Omental fat pad (tissue), 4 donors: ENCODE results near the gene NUDT1. TPM values are rescaled to one million over a fixed set of nuclear protein-coding genes. Genes with fewer than 3 reads are reported as not detected.

Experiments
- ATAC-seq: fragments of 150-250 bp; one replicate; pipeline ENCODE4 v1.9.1; 2016; ENCODE audit warnings: mild to moderate bottlenecking, moderate library complexity; ENCODE audit not compliant: low FRiP score
- DNase-seq: peaks from one replicate; pipeline ENCODE4 v3.0.0-alpha.2; 2019; ENCODE audit warnings: low spot score
- total RNA-seq, 4 donors: library from RNA; depleted of rRNA; stranded (reverse); fragments of >200 nt; gene quantifications; one replicate each; pipeline ENCODE4 v1.1.0, GENCODE V29; 2016
- TF ChIP-seq, protein P1 (sequence below), 3 donors: fragments of 450-650 bp; IDR thresholded peaks; one replicate each; pipeline ENCODE4 v1.5.1; 2016 to 2017; ENCODE audit warnings: antibody characterized with exemption in 3 of 3, mild to moderate bottlenecking in 3 of 3, moderate library complexity in 2 of 3

Gene NUDT1
- total RNA-seq, 4 donors from 2014 or later = 15.3 to 24.0 (median 16.8) TPM

GRCh38 chr7:2269991-2270460, 28.0 kb downstream of the NUDT1 start:
- ATAC-seq = no peak
- TF ChIP-seq, protein P1, sequence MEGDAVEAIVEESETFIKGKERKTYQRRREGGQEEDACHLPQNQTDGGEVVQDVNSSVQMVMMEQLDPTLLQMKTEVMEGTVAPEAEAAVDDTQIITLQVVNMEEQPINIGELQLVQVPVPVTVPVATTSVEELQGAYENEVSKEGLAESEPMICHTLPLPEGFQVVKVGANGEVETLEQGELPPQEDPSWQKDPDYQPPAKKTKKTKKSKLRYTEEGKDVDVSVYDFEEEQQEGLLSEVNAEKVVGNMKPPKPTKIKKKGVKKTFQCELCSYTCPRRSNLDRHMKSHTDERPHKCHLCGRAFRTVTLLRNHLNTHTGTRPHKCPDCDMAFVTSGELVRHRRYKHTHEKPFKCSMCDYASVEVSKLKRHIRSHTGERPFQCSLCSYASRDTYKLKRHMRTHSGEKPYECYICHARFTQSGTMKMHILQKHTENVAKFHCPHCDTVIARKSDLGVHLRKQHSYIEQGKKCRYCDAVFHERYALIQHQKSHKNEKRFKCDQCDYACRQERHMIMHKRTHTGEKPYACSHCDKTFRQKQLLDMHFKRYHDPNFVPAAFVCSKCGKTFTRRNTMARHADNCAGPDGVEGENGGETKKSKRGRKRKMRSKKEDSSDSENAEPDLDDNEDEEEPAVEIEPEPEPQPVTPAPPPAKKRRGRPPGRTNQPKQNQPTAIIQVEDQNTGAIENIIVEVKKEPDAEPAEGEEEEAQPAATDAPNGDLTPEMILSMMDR (IDR thresholded peaks at IDR 0.05) = no peak
- no peak for DNase-seq

DNA sequence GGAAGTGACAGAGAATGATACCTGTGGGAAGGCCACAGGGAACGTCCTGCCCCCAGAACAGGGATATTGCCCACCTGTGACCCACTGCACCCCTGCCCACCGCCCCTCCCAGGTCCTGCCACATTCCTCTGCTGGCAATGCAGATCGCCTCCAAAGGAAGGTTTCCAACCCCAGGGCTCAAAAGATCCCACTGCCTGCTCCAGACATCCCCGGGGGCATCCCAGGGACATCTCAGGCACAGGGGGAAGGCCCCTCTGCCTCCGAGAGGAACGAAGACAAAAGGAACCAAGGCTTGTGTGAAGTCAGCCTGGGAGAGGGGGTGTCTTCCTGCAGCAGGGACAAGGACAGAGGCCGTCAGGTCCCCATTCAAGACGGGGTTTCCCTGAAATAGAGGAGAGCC, 28.5 kb downstream of the NUDT1 start:
- ATAC-seq (no peak), DNase-seq (no peak)
- TF ChIP-seq, protein P1 (IDR thresholded peaks at IDR 0.05) = no peak

DNA sequence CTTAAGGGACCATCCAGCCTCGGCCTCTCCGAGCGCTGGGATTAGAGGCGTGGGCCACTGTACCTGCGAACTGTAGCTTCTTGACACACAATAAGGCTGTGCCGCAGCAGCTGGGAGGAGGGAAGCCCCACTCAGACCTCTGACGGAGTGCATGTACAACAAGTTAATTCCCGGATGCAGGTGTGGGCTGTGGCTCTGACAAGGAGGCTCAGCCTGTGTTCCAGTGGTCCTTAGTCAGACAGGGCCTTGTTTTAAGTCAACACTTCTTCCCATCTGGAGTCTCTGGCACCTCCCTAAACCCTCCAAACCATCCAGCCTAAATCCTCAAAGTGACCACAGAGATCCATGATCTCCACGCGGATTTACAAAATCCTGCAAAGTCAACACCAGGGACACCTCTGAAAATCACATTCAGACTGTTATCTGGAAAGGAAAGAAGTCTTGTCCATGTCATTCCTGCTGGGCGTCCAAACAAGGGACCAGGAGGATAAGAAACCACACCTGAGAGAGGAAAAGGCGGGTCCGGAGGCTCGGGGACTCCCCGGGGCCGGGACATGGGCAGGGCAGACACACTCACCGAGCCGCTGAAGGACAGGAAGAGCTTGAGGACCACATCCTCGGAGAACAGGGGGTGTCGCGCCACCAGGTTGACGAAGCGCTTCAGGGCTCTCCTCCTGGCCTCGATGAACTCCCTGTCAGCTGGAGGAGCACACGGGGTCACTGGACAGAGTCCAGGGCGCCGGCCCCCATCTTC, 29.4 kb downstream of the NUDT1 start:
- DNase-seq (no peak), ATAC-seq (no peak)
- TF ChIP-seq, protein P1 (IDR thresholded peaks at IDR 0.05) = no peak

DNA sequence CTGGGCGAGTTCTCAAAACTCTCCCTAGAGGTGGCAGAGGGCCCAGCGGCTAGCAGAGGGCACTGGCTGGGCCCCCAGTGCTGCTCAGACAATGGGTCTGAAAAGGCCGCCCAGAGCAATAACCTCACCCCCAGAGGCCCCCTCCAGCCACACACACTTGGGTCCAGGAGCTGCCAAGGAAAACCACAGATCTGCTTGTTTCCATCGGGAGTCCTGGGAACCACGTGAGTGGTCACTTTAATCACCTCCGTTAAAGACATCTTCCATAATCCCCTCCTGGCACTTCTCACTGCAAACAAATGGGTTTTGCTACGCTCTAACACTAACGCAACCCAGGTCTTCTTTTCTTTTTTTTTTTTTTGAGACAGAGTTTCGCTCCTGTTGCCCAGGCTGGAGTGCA, 30.0 kb downstream of the NUDT1 start:
- TF ChIP-seq, protein P1 (IDR thresholded peaks at IDR 0.05) = no peak
- ATAC-seq (no peak), DNase-seq (no peak)

DNA sequence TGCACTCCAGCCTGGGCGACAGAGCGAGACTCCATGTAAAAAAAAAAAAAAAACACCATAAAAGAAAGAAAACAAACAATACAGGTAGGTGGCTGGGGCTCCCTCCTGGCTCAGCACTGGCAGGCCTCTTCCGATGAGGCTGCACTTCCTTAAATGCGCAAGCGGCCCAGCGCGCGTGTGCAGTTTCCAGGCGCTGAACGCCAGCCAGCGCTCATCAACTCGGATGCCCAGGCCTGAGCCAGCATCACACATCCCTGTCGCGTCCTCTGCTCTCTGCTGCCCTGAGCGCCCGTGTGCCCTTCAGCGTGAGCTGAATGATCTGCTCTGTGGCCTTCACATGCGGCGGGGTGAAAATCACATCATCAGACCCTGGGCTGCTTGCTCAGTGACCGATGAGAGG, 31.8 kb downstream of the NUDT1 start:
- ATAC-seq = no peak
- TF ChIP-seq, protein P1 (IDR thresholded peaks at IDR 0.05) = no peak
- no peak for DNase-seq

GRCh38 chr7:2274666-2275065, 32.6 kb downstream of the NUDT1 start:
- DNase-seq = no peak
- TF ChIP-seq, protein P1 (IDR thresholded peaks at IDR 0.05) = no peak
- no peak for ATAC-seq

DNA sequence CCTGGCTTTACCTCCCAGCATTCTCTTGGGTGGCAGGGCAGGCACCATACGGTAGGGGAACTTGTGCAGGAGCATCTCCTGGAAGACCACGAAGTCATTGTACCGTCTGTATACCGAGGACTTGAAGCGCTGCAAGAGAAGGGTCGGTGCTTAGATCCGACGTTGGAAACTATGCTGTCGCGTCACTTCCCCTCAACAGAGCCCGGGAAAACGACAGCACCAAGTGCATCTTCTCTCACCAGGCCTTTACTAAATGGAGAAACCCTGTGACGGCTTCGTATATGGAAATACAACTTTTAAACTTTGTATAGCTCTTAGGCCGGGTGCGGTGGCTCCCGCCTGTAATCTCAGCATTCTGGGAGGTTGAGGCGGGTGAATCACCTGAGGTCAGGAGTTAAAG, 33.1 kb downstream of the NUDT1 start:
- TF ChIP-seq, protein P1 (IDR thresholded peaks at IDR 0.05) = no peak
- DNase-seq (no peak), ATAC-seq (no peak)
